Thyroid gland (tissue), 4 donors: ENCODE data around the gene AMBP. TPM values are rescaled to one million over a fixed set of nuclear protein-coding genes. Genes with fewer than 3 reads are reported as not detected.

Experiments
- DNase-seq, 2 donors: peaks; one replicate each; pipeline ENCODE4 v3.0.0-alpha.2; 2019
- H3K27ac ChIP-seq, 3 donors: fragments of 200-600 bp; sonication (generic); 1 replicate in 2 of 3; 2 replicates in 1 of 3; pipeline ENCODE4 v1.5.1; 2016 to 2019; ENCODE audit warnings: mild to moderate bottlenecking in 1 of 3, moderate library complexity in 1 of 3
- H3K27me3 ChIP-seq: fragments of 200-600 bp; sonication (generic); one replicate; pipeline ENCODE4 v1.5.1; 2019
- H3K36me3 ChIP-seq, 2 donors: fragments of 200-600 bp; sonication (generic); one replicate each; pipeline ENCODE4 v1.5.1; 2016 to 2019
- H3K4me1 ChIP-seq, 2 donors: fragments of 200-600 bp; sonication (generic); one replicate each; pipeline ENCODE4 v1.5.1; 2017 to 2019
- H3K4me3 ChIP-seq, 3 donors: fragments of 200-600 bp; sonication (generic); replicated peaks in 1 of 3; 1 replicate in 2 of 3; 2 replicates in 1 of 3; pipeline ENCODE4 v1.5.1; 2016; ENCODE audit warnings: mild to moderate bottlenecking in 1 of 3
- H3K9me3 ChIP-seq: fragments of 200-600 bp; sonication (generic); one replicate; pipeline ENCODE4 v1.5.1; 2017
- POLR2A ChIP-seq, 2 donors: fragments of 450-650 bp; IDR thresholded peaks; one replicate each; pipeline ENCODE4 v1.6.1; 2017; ENCODE audit warnings: antibody characterized with exemption in 2 of 2, mild to moderate bottlenecking in 2 of 2, moderate library complexity in 1 of 2
- WGBS, 2 donors: methylation state at CpG; one replicate each; pipeline ENCODE4 v1.1.5; 2017; 5-methylcytosine and 5-hydroxymethylcytosine counted together
- intact Hi-C: fragments of 100-400 bp; cut with DNase I; formaldehyde crosslinking; loops from one replicate; pipeline ENCODE4 v1.15.1; 2023
- total RNA-seq, 4 donors: library from RNA; depleted of rRNA; stranded (reverse); fragments of >200 nt; gene quantifications; one replicate each; pipeline ENCODE4 v1.2.3, GENCODE V29; 2016
- TF ChIP-seq, protein P1 (sequence below), 6 experiments: fragments of 200-600 bp in 3 of 6; fragments of 450-650 bp in 3 of 6; sonication (generic) in 3 of 6; IDR thresholded peaks; one replicate each; pipeline ENCODE4 v1.5.1; 2016 to 2019; ENCODE audit warnings: antibody characterized with exemption in 6 of 6, mild to moderate bottlenecking in 2 of 6, inconsistent platforms in 1 of 6, moderate library complexity in 1 of 6

The AMBP gene
- total RNA-seq, 4 donors from 2014 or later = 0.83 to 4.2 (median 2.1) TPM; not detected in 1

GRCh38 chr9:114082017-114082762 is 4.1 kb upstream of the AMBP start:
- H3K27me3 ChIP-seq = no peaks in the 10 kb centered on the region
- H3K27ac ChIP-seq = peak overlapping the region in 1 of 3 donors; percentile 29
- H3K4me3 ChIP-seq = no peak overlapping the region
- 41 to 49% methylated on average over 9 of the region's 10 CpGs for WGBS, 2 donors
- no peaks in the 10 kb centered on the region for H3K36me3 ChIP-seq
- intact Hi-C loops = loop anchor here (5.0 kb wide), 1 partner anchor 210 kb away; no protein-coding TSS in a partner anchor
- no peak for TF ChIP-seq POLR2A (IDR thresholded peaks at IDR 0.05)
- TF ChIP-seq, protein P1, sequence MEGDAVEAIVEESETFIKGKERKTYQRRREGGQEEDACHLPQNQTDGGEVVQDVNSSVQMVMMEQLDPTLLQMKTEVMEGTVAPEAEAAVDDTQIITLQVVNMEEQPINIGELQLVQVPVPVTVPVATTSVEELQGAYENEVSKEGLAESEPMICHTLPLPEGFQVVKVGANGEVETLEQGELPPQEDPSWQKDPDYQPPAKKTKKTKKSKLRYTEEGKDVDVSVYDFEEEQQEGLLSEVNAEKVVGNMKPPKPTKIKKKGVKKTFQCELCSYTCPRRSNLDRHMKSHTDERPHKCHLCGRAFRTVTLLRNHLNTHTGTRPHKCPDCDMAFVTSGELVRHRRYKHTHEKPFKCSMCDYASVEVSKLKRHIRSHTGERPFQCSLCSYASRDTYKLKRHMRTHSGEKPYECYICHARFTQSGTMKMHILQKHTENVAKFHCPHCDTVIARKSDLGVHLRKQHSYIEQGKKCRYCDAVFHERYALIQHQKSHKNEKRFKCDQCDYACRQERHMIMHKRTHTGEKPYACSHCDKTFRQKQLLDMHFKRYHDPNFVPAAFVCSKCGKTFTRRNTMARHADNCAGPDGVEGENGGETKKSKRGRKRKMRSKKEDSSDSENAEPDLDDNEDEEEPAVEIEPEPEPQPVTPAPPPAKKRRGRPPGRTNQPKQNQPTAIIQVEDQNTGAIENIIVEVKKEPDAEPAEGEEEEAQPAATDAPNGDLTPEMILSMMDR (IDR thresholded peaks at IDR 0.05) = peak; percentile 85 to 93 (median 90)
- no peaks in the 10 kb centered on the region for H3K9me3 ChIP-seq
- peaks cover 0 to 2% of the 10 kb centered on the region in 2 donors for H3K4me1 ChIP-seq
- peak; percentile 91 to 93 for DNase-seq

DNA sequence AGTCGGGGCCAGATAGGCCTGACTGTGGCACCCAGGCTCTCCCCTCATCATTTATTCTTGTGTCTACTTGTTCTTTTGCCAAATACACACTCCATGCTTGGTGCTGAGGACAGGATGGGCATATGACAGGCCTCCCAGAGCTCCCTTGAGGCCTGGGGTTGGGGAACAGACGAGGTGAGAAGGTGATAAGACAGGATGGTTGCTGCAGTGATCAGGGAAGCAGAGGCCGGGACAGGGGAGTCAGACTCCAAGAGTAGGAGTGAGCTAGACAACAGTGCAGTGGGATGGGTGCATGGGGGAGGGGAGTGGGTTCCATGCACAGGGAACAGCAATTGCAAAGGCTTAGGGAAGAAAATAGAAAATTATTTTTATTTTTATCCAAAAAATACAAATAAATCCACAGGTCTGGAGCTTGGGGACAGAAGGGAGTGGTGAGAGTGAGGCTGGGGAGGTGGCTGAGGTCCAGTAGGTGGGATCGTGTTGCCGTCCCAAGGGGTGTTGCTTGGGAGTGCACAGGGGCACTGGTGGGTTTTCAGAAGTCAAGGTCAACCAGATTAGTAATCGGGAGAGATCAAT is 3.4 kb upstream of the AMBP start:
- DNase-seq = no peak
- no peak overlapping the region for H3K27ac ChIP-seq
- H3K4me1 ChIP-seq = peaks cover 0 to 2% of the 10 kb centered on the region in 2 donors
- TF ChIP-seq, protein P1 (IDR thresholded peaks at IDR 0.05) = no peak
- TF ChIP-seq POLR2A (IDR thresholded peaks at IDR 0.05) = no peak
- no peaks in the 10 kb centered on the region for H3K9me3 ChIP-seq
- H3K36me3 ChIP-seq = no peaks in the 10 kb centered on the region
- H3K27me3 ChIP-seq = no peaks in the 10 kb centered on the region
- no peak overlapping the region for H3K4me3 ChIP-seq
- 78 to 86% methylated on average over 6 of the region's 6 CpGs for WGBS, 2 donors
- intact Hi-C loops = loop anchor here (5.0 kb wide), 1 partner anchor 211 kb away; no protein-coding TSS in a partner anchor

GRCh38 chr9:114080773-114081440 is 2.8 kb upstream of the AMBP start:
- Histone ChIP-seq H3K27ac (no peak overlapping the region), H3K4me3 (no peak overlapping the region), H3K9me3 (no peaks in the 10 kb centered on the region), H3K27me3 (no peaks in the 10 kb centered on the region), H3K36me3 (no peaks in the 10 kb centered on the region), H3K4me1 (peaks cover 0 to 2% of the 10 kb centered on the region in 2 donors)
- intact Hi-C loops = loop anchor here (5.0 kb wide), 1 partner anchor 211 kb away; no protein-coding TSS in a partner anchor
- DNase-seq = no peak
- TF ChIP-seq POLR2A (IDR thresholded peaks at IDR 0.05) = no peak
- TF ChIP-seq, protein P1 (IDR thresholded peaks at IDR 0.05) = no peak
- WGBS, 2 donors = 82 to 94% methylated on average over 7 of the region's 7 CpGs

- no peak for DNase-seq
- H3K27ac ChIP-seq = no peak overlapping the region
- no peaks in the 10 kb centered on the region for H3K9me3 ChIP-seq
- H3K36me3 ChIP-seq = no peaks in the 10 kb centered on the region
- 82 to 86% methylated on average over 5 of the region's 5 CpGs for WGBS, 2 donors
- no peak overlapping the region for H3K4me3 ChIP-seq
- intact Hi-C loops = loop anchor here (5.0 kb wide), 1 partner anchor 212 kb away; no protein-coding TSS in a partner anchor
- no peak for TF ChIP-seq POLR2A (IDR thresholded peaks at IDR 0.05)
- TF ChIP-seq, protein P1 (IDR thresholded peaks at IDR 0.05) = no peak
- H3K27me3 ChIP-seq = no peaks in the 10 kb centered on the region
- peaks cover 0 to 2% of the 10 kb centered on the region in 2 donors for H3K4me1 ChIP-seq
These were observed 2.2 kb upstream of the AMBP start for GRCh38 chr9:114080195-114080772.
